ENCODE results near the gene SHMT2.

The SHMT2 gene

GRCh38 chr12:57219205-57219992, 10.1 kb upstream of the SHMT2 start:
- no peak for TF ChIP-seq SPI1 (IDR thresholded peaks at IDR 0.05; ENCODE audit: borderline replicate concordance, low read depth)
- TF ChIP-seq REST (IDR thresholded peaks at IDR 0.05; ENCODE audit: insufficient replicate concordance, low read depth): no peak
- no peak for TF ChIP-seq POLR2AphosphoS5 (IDR thresholded peaks at IDR 0.05; ENCODE audit: low read depth)
- no peak for TF ChIP-seq GABPA (IDR thresholded peaks at IDR 0.05; ENCODE audit: low read depth)
- TF ChIP-seq CTCF (IDR thresholded peaks at IDR 0.05; ENCODE audit: insufficient read depth, low read length): no peak
- no peak for DNase-seq (ENCODE audit: low read depth in 1 of 2, low spot score in 1 of 2)
- peaks cover 91% of the 10 kb centered on the region for H3K27me3 ChIP-seq (ENCODE audit: insufficient read depth, poor library complexity, severe bottlenecking)
- no peak overlapping the region for H3K4me3 ChIP-seq (replicated peaks; ENCODE audit: insufficient read depth, low read length)
- H3K27ac ChIP-seq (replicated peaks): no peak overlapping the region

- no peak overlapping the region for H3K27ac ChIP-seq (replicated peaks)
- DNase-seq (ENCODE audit: low read depth in 1 of 2, low spot score in 1 of 2): no peak
- no peak overlapping the region for H3K4me3 ChIP-seq (replicated peaks; ENCODE audit: insufficient read depth, low read length)
- no peak for TF ChIP-seq REST (IDR thresholded peaks at IDR 0.05; ENCODE audit: insufficient replicate concordance, low read depth)
- no peak for TF ChIP-seq GABPA (IDR thresholded peaks at IDR 0.05; ENCODE audit: low read depth)
- no peak for TF ChIP-seq SPI1 (IDR thresholded peaks at IDR 0.05; ENCODE audit: borderline replicate concordance, low read depth)
- TF ChIP-seq POLR2AphosphoS5 (IDR thresholded peaks at IDR 0.05; ENCODE audit: low read depth): no peak
- no peak for TF ChIP-seq CTCF (IDR thresholded peaks at IDR 0.05; ENCODE audit: insufficient read depth, low read length)
- H3K27me3 ChIP-seq (ENCODE audit: insufficient read depth, poor library complexity, severe bottlenecking): peaks cover 89% of the 10 kb centered on the region
These were observed 9.3 kb upstream of the SHMT2 start for GRCh38 chr12:57219993-57220754.

- TF ChIP-seq SPI1 (IDR thresholded peaks at IDR 0.05; ENCODE audit: borderline replicate concordance, low read depth) (no peak), GABPA (IDR thresholded peaks at IDR 0.05; ENCODE audit: low read depth) (no peak), CTCF (IDR thresholded peaks at IDR 0.05; ENCODE audit: insufficient read depth, low read length) (no peak), POLR2AphosphoS5 (IDR thresholded peaks at IDR 0.05; ENCODE audit: low read depth) (no peak)
- DNase-seq (ENCODE audit: low read depth in 1 of 2, low spot score in 1 of 2): no peak
- Histone ChIP-seq H3K27ac (replicated peaks) (no peak overlapping the region), H3K4me3 (replicated peaks; ENCODE audit: insufficient read depth, low read length) (no peak overlapping the region), H3K27me3 (ENCODE audit: insufficient read depth, poor library complexity, severe bottlenecking) (peaks cover 88% of the 10 kb centered on the region)
These were observed 8.7 kb upstream of the SHMT2 start for GRCh38 chr12:57220770-57221168.

Data from HL-60 (cell line).